Measurements from ENCODE around the gene EPG5. TPM values are rescaled to one million over a fixed set of nuclear protein-coding genes. Genes with fewer than 3 reads are reported as not detected.
A peak's percentile ranks its signal among the peaks of the same experiment; 100 is the strongest.

Gene EPG5
- total and polyA plus RNA-seq, 9 of the 15 experiments (the other 6 are each of a cell fraction or from before 2014, with no cell fraction given) = 1.3 to 10.7 (median 5.2) TPM

DNA sequence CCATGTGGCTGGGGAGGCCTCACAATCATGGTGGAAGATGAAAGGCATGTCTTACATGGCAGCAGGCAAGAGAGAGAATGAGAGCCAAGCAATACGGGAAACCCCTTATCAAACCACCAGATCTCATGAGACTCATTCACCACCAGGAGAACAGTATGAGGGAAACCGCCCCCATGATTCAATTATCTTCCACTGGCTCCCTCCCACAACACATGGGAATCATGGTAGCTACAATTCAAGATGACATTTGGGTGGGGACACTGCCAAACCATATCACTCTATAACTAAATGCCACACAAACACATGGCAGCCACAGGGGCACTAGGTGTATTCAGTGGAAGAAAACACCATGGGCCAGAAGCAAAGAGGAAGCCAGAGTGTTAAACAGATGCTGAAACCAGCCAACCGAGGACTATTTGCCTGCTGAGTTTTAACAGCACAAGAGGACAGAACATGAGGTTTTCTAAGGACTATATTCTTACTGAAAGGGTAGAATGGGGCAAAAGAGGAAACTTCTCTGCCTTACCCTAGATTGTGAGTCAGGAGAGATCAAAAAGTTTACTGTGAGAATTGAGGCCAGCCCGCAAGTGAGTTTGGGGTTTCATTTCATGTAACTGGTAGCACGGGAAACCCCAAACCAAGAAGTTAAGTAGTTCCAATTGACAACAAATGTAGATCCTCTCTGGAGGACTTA, 92.5 kb downstream of the EPG5 start:
- no peak overlapping the region for H2AFZ ChIP-seq (ENCODE audit: low read depth, low read length)
- no peaks in the 10 kb centered on the region for H3K27me3 ChIP-seq (ENCODE audit: control insufficient read depth in 2 of 2, insufficient read depth in 2 of 2, low read length in 2 of 2)
- in situ Hi-C loops (cut with MboI) (no loop called here), intact Hi-C loops (cut with micrococcal nuclease) (no loop called here)
- peaks cover 44% of the 10 kb centered on the region; the same call in 2 of the 3 replicates for H3K36me3 ChIP-seq (ENCODE audit: control insufficient read depth, insufficient read depth, low read length)
- no peak for FAIRE-seq
- H3K9ac ChIP-seq (ENCODE audit: insufficient read depth in 1 of 2, low read depth in 2 of 2, low read length in 2 of 2) = no peak overlapping the region
- no TSS peak for BruUV-seq (replicated peaks)
- H3K4me2 ChIP-seq (ENCODE audit: insufficient read depth, low read length) = no peak overlapping the region
- no peak for ATAC-seq
- WGBS (ENCODE audit: insufficient coverage, low coverage, missing lambda C conversion rate) = 62% methylated on average over 5 of the region's 5 CpGs
- H3K9me3 ChIP-seq (replicated peaks; ENCODE audit: control insufficient read depth, insufficient read depth, low read depth, low read length) = no peaks in the 10 kb centered on the region
- TF ChIP-seq NCOA4 (IDR thresholded peaks at IDR 0.05; ENCODE audit: partially characterized antibody) (no peak), ZBTB17 (CRISPR knock-in tag; IDR thresholded peaks at IDR 0.05) (no peak), PHB2 (IDR thresholded peaks at IDR 0.05; ENCODE audit: low read depth) (no peak), RCOR1 (IDR thresholded peaks at IDR 0.05; ENCODE audit: borderline replicate concordance in 1 of 2, low read depth in 2 of 2, low read length in 2 of 2) (no peak), MLX (CRISPR knock-in tag; conservative IDR thresholded peaks at IDR 0.05) (no peak), GTF2A2 (tag; IDR thresholded peaks at IDR 0.05) (no peak), SMARCA4 (IDR thresholded peaks at IDR 0.05) (no peak), SOX6 (IDR thresholded peaks at IDR 0.05) (no peak), ZNF668 (CRISPR knock-in tag; IDR thresholded peaks at IDR 0.05) (no peak), PCBP2 (IDR thresholded peaks at IDR 0.05; ENCODE audit: low read depth, low read length, poor library complexity, severe bottlenecking) (no peak), HDGF (IDR thresholded peaks at IDR 0.05) (no peak), CBFA2T3 (IDR thresholded peaks at IDR 0.05) (no peak), NR4A1 (CRISPR knock-in tag; IDR thresholded peaks at IDR 0.05) (no peak), NR4A1 (tag; IDR thresholded peaks at IDR 0.05) (no peak), ZNF121 (CRISPR knock-in tag; conservative IDR thresholded peaks at IDR 0.05) (no peak)
- TF ChIP-seq, protein P1, sequence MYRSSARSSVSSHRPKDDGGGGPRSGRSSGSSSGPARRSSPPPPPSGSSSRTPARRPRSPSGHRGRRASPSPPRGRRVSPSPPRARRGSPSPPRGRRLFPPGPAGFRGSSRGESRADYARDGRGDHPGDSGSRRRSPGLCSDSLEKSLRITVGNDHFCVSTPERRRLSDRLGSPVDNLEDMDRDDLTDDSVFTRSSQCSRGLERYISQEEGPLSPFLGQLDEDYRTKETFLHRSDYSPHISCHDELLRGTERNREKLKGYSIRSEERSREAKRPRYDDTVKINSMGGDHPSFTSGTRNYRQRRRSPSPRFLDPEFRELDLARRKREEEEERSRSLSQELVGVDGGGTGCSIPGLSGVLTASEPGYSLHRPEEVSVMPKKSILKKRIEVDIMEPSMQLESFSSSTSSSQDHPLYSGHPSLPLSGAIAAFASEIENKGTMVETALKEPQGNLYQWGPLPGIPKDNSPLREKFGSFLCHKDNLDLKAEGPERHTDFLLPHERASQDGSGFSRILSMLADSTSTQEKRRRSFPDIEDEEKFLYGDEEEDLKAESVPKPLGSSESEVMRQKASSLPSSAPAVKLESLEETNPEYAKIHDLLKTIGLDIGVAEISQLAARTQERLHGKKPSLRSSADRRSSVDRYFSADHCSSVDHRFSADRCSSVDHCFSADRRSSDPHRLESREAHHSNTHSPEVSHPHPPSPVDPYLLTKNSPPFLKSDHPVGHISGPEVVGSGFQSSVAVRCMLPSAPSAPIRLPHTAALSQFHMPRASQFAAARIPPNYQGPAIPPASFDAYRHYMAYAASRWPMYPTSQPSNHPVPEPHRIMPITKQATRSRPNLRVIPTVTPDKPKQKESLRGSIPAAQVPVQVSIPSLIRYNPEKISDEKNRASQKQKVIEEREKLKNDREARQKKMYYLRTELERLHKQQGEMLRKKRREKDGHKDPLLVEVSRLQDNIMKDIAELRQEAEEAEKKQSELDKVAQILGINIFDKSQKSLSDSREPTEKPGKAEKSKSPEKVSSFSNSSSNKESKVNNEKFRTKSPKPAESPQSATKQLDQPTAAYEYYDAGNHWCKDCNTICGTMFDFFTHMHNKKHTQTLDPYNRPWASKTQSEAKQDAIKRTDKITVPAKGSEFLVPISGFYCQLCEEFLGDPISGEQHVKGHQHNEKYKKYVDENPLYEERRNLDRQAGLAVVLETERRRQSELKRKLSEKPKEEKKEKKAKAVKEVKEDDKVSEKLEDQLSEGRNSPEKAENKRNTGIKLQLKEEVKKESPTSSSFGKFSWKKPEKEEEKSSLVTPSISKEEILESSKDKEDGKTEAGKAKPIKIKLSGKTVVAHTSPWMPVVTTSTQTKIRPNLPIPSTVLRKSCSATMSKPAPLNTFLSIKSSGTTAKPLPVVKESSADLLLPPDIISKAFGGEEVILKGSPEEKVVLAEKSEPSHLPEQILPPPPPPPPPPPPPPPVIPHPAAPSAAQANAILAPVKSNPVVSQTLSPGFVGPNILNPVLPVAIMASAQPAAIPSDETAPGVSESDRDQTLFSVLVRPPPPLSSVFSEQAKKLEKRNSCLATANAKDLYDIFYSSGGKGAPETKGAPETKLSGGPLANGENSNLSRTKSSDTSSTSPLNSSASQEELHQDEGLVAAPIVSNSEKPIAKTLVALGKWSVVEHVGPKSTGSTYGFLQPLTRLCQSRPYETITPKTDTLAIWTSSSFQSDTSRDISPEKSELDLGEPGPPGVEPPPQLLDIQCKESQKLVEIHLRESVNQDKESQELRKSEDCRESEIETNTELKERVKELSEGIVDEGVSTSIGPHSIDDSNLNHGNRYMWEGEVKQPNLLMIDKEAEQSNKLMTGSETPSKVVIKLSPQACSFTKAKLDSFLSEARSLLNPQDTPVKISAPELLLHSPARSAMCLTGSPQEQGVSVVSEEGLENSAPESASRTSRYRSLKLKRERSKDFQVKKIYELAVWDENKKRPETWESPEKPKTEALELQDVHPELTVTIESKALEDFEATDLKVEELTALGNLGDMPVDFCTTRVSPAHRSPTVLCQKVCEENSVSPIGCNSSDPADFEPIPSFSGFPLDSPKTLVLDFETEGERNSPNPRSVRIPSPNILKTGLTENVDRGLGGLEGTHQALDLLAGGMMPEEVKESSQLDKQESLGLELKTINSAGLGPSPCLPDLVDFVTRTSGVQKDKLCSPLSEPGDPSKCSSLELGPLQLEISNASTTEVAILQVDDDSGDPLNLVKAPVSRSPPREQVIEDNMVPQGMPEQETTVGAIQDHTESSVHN (IDR thresholded peaks at IDR 0.05; ENCODE audit: borderline replicate concordance in 1 of 2, low read depth in 1 of 2) = no peak
- no peaks in the 10 kb centered on the region for H4K20me1 ChIP-seq (replicated peaks; ENCODE audit: control insufficient read depth, insufficient read depth, low read length)
- no peaks in the 10 kb centered on the region for H3K79me2 ChIP-seq (ENCODE audit: control insufficient read depth, insufficient read depth, low read length)
- peak in 1 of 4 experiments; percentile 9 for DNase-seq (ENCODE audit: extremely low read depth in 1 of 4, low spot score in 3 of 4)
- CTCF ChIA-PET (ENCODE audit: low intra/inter-chr PET ratio) = no interaction called here
- POLR2A ChIA-PET = no interaction called here
- H3K9me1 ChIP-seq (ENCODE audit: control insufficient read depth, insufficient read depth, low read length) = no peaks in the 10 kb centered on the region
- H3K4me1 ChIP-seq (replicated peaks in 1 of 2; ENCODE audit: control insufficient read depth in 2 of 2, insufficient read depth in 2 of 2, low read length in 2 of 2) = no peaks in the 10 kb centered on the region
- no peak overlapping the region for H3K27ac ChIP-seq (ENCODE audit: extremely low read depth, low read depth, low read length)
- H3K4me3 ChIP-seq = no peak overlapping the region
